ENCODE measurements around the gene ZBTB25. TPM values are rescaled to one million over a fixed set of nuclear protein-coding genes. Genes with fewer than 3 reads are reported as not detected.

ZBTB25 gene
- total RNA-seq, 2 experiments from 2014 or later: 18.4 to 35.4 TPM

DNA sequence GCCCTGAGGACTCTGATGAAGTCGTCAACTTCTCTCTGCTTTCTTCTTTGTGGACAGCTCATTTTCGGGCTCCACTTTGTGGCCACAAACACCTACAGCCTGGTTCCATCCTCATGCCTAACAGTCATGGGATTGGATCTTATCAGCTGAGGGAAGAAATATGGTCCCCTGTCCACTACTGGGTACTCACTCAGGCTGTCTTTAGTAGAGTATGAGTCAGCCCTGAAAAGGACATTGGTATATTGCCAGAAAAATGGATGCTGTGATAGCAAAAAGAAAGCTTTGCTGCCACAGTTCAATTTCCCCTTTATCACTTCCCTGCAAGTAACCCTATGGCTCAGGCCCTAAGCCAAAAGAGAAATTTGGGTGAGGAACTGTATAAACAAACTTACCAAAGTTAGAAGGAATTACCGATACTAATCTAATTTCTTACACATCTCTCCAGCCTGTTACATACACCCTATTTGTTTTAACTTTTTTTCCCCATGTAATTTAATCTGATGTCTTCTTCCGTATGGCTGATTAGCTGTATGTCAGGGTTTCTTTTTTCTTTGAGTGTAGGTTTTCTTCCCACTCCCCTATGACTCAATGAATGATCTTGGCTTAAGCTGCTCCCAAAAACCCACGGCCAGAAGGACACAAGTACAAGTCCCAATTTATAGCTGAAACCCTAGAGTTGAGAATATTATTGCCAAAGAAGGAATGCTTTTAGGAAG is 86.4 kb downstream of the ZBTB25 start:
- no peak for TF ChIP-seq EZH2phosphoT487 (IDR thresholded peaks at IDR 0.05; ENCODE audit: borderline replicate concordance, low read depth, low read length)
- TF ChIP-seq, protein P1, sequence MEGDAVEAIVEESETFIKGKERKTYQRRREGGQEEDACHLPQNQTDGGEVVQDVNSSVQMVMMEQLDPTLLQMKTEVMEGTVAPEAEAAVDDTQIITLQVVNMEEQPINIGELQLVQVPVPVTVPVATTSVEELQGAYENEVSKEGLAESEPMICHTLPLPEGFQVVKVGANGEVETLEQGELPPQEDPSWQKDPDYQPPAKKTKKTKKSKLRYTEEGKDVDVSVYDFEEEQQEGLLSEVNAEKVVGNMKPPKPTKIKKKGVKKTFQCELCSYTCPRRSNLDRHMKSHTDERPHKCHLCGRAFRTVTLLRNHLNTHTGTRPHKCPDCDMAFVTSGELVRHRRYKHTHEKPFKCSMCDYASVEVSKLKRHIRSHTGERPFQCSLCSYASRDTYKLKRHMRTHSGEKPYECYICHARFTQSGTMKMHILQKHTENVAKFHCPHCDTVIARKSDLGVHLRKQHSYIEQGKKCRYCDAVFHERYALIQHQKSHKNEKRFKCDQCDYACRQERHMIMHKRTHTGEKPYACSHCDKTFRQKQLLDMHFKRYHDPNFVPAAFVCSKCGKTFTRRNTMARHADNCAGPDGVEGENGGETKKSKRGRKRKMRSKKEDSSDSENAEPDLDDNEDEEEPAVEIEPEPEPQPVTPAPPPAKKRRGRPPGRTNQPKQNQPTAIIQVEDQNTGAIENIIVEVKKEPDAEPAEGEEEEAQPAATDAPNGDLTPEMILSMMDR (conservative IDR thresholded peaks at IDR 0.05; ENCODE audit: low read length): no peak
- H3K4me3 ChIP-seq (ENCODE audit: low read depth, low read length, poor library complexity, severe bottlenecking): no peak overlapping the region
- no peak for DNase-seq (ENCODE audit: low spot score)
- intact Hi-C loops (cut with micrococcal nuclease; ENCODE audit: unreplicated experiment): no loop called here
- no peaks in the 10 kb centered on the region for H3K79me2 ChIP-seq (ENCODE audit: insufficient read depth, low read depth, low read length)
- no peaks in the 10 kb centered on the region for H3K9me2 ChIP-seq (ENCODE audit: insufficient read depth, low read length)
- H2AFZ ChIP-seq (ENCODE audit: low read length): no peak overlapping the region
- H3K4me2 ChIP-seq (ENCODE audit: low read length): no peak overlapping the region
- CTCF ChIA-PET (ENCODE audit: unreplicated experiment): no interaction called here
- BruUV-seq (replicated peaks): no TSS peak
- POLR2A ChIA-PET: interaction anchor here (0.9 to 1.5 kb wide), 2 partner anchors 11 to 28 kb away, joined by 3 read pairs; no protein-coding TSS in a partner anchor
- no peaks in the 10 kb centered on the region for H3K4me1 ChIP-seq (ENCODE audit: insufficient read depth, low read length, poor library complexity, severe bottlenecking)
- H3K9me3 ChIP-seq (ENCODE audit: low read length): no peaks in the 10 kb centered on the region
- H3K36me3 ChIP-seq (ENCODE audit: insufficient read depth, low read length): peaks cover 94% of the 10 kb centered on the region
- H4K20me1 ChIP-seq (ENCODE audit: insufficient read depth, low read length): 0 out of 2 replicates have a peak, but pooled peaks cover 3% of the 10 kb centered on the region
- H3K27ac ChIP-seq (ENCODE audit: low read depth, low read length, poor library complexity, severe bottlenecking): no peak overlapping the region

DNA sequence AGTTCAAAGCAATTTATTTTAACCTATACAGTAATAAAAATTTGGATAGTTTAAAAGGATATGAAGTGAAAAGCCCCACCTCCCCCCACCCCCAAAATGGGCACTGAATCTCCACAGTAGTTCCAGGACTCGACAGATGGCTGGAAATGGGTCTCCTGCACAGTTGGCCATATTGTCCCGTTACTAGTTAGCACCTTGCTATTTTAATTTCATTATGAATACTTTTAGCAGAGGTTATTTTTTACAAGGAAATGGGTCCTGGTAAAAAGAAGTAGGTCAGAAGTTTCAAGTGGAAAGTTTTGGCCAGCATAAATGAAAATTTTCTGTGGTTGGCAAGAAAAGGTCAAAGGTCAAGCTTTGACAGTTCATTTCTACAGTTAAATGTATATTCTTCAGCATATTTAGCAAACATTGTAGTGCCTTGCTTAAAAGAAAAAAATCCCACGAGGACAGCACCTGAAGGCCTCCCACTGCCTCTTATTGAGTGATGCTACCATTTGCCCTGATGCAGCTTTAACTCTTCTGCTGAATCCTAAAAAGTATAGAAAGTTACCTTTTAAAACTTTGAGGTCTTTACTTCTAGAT is 87.2 kb downstream of the ZBTB25 start:
- Histone ChIP-seq H3K9me3 (ENCODE audit: low read length) (no peaks in the 10 kb centered on the region), H3K4me3 (ENCODE audit: low read depth, low read length, poor library complexity, severe bottlenecking) (no peak overlapping the region), H3K4me2 (ENCODE audit: low read length) (no peak overlapping the region), H3K36me3 (ENCODE audit: insufficient read depth, low read length) (peaks cover 96% of the 10 kb centered on the region), H2AFZ (ENCODE audit: low read length) (no peak overlapping the region), H3K79me2 (ENCODE audit: insufficient read depth, low read depth, low read length) (no peaks in the 10 kb centered on the region), H3K9me2 (ENCODE audit: insufficient read depth, low read length) (no peaks in the 10 kb centered on the region), H4K20me1 (ENCODE audit: insufficient read depth, low read length) (0 out of 2 replicates have a peak, but pooled peaks cover 3% of the 10 kb centered on the region), H3K27ac (ENCODE audit: low read depth, low read length, poor library complexity, severe bottlenecking) (no peak overlapping the region), H3K4me1 (ENCODE audit: insufficient read depth, low read length, poor library complexity, severe bottlenecking) (no peaks in the 10 kb centered on the region)
- DNase-seq (ENCODE audit: low spot score): no peak
- ChIA-PET CTCF (ENCODE audit: unreplicated experiment) (no interaction called here), POLR2A (interaction anchor here (0.9 to 1.5 kb wide), 2 partner anchors 12 to 29 kb away, joined by 3 read pairs; no protein-coding TSS in a partner anchor)
- TSS peak; percentile 28 for BruUV-seq (replicated peaks)
- TF ChIP-seq, protein P1 (conservative IDR thresholded peaks at IDR 0.05; ENCODE audit: low read length): no peak
- no peak for TF ChIP-seq EZH2phosphoT487 (IDR thresholded peaks at IDR 0.05; ENCODE audit: borderline replicate concordance, low read depth, low read length)
- intact Hi-C loops (cut with micrococcal nuclease; ENCODE audit: unreplicated experiment): no loop called here

GRCh38 chr14:64412237-64412636 is 91.4 kb downstream of the ZBTB25 start:
- H3K36me3 ChIP-seq (ENCODE audit: insufficient read depth, low read length): peaks cover 96% of the 10 kb centered on the region
- ChIA-PET POLR2A (interaction anchor here (1.6 kb wide), 1 partner anchor 16 kb away, joined by 5 read pairs; no protein-coding TSS in a partner anchor), CTCF (ENCODE audit: unreplicated experiment) (interaction anchor here (0.6 kb wide), 1 partner anchor 597 kb away, joined by 3 read pairs; no protein-coding TSS in a partner anchor)
- no TSS peak for BruUV-seq (replicated peaks)
- no peak for DNase-seq (ENCODE audit: low spot score)
- no peak overlapping the region for H3K27ac ChIP-seq (ENCODE audit: low read depth, low read length, poor library complexity, severe bottlenecking)
- H3K4me1 ChIP-seq (ENCODE audit: insufficient read depth, low read length, poor library complexity, severe bottlenecking): no peaks in the 10 kb centered on the region
- TF ChIP-seq, protein P1 (conservative IDR thresholded peaks at IDR 0.05; ENCODE audit: low read length): no peak
- TF ChIP-seq EZH2phosphoT487 (IDR thresholded peaks at IDR 0.05; ENCODE audit: borderline replicate concordance, low read depth, low read length): no peak
- H3K4me3 ChIP-seq (ENCODE audit: low read depth, low read length, poor library complexity, severe bottlenecking): no peak overlapping the region
- no peak overlapping the region for H2AFZ ChIP-seq (ENCODE audit: low read length)
- H4K20me1 ChIP-seq (ENCODE audit: insufficient read depth, low read length): no peaks in the 10 kb centered on the region
- H3K9me2 ChIP-seq (ENCODE audit: insufficient read depth, low read length): no peaks in the 10 kb centered on the region
- intact Hi-C loops (cut with micrococcal nuclease; ENCODE audit: unreplicated experiment): no loop called here
- H3K9me3 ChIP-seq (ENCODE audit: low read length): no peaks in the 10 kb centered on the region
- H3K4me2 ChIP-seq (ENCODE audit: low read length): no peak overlapping the region
- H3K79me2 ChIP-seq (ENCODE audit: insufficient read depth, low read depth, low read length): peaks cover 7% of the 10 kb centered on the region; the same call in 1 of the 2 replicates

Data from OCI-LY7 (cell line).